ENCODE data around the gene GPR142. TPM values are rescaled to one million over a fixed set of nuclear protein-coding genes. Genes with fewer than 3 reads are reported as not detected.

GPR142 gene
- polyA plus RNA-seq, 3 donors: 0.09 to 0.45 (median 0.31) TPM

DNA sequence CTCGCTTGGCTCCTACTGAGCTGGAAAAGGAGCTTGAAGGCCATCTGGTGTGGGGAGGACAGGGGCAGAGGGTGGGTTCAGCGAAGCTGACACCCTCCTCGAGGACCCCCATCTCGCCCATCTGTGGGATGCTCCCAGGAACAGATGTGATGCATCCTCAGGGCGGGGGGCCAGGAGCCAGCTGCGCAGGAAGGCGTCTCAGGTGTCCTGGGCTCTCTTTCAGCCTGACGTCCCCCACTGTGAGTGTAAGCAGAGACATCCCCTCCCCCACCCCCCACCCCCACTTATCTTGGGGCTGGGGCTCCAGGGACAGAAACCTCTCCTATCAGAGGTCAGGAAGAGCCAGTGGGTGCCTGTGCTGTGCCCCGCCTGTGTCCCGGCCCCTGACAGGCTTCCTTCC is 25.1 kb upstream of the GPR142 start:
- no peak overlapping the region for H3K27ac ChIP-seq (ENCODE audit: low read depth, low read length)
- WGBS, 3 donors: 66 to 83% (median 77%) methylated on average over 10 of the region's 10 CpGs

DNA sequence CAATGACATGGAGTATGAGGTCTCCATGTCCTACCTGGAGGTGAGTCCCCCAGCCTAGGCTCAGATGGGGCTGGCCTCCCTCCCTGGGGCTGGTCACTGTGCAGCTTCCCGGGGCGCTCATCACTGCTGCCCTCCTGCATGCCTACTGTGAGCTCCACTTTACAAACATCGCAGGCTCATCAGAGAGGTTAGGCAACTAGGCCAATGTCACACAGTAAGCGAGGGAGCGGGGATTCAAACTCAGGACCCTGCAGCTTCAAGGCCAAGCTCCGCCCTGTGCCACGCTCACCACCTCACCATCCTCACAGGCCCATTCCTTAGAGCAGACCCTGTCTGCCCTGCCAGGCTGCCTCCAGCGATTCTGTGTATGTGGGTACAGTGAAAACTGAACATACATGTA is 24.2 kb upstream of the GPR142 start:
- 74 to 96% (median 83%) methylated on average over 8 of the region's 8 CpGs for WGBS, 3 donors
- H3K27ac ChIP-seq (ENCODE audit: low read depth, low read length): no peak overlapping the region

DNA sequence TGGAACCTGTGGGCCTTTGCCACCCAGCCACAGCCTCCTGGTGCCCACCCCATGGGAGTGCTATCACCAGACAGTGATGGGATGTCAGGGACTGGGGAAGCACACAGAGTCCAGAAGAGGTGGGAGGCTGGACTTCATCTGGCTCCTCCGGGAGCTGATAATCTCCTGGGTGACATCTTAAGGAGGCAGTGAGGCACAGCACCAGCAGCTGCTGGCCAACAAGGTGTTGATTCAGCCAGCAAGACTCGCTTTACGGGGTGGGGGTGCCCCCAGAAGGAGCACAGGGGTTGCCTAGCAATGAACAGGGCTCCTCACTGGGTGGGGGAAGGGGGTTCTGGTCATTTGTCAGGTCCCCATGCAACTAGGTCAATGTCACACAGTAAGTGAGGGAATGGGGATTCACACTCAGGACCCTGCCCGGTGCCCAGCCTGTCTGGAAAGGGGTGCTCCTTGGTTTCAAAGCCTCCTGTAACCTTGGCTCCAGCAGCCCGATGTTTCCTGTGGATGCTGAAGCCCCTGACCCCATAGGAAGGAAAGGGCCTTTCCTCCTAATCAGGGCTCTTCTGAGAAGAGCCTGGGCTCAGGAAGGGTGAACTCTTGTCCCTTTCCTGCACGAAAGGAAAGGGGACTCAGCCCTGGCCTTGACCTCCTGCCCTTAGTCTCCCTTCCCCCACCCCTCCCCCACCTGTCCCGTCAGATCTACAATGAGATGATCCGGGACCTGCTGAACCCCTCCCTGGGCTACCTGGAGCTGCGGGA is 23.6 kb upstream of the GPR142 start:
- 38 to 62% (median 59%) methylated on average over 9 of the region's 9 CpGs for WGBS, 3 donors
- no peak overlapping the region for H3K27ac ChIP-seq (ENCODE audit: low read depth, low read length)

DNA sequence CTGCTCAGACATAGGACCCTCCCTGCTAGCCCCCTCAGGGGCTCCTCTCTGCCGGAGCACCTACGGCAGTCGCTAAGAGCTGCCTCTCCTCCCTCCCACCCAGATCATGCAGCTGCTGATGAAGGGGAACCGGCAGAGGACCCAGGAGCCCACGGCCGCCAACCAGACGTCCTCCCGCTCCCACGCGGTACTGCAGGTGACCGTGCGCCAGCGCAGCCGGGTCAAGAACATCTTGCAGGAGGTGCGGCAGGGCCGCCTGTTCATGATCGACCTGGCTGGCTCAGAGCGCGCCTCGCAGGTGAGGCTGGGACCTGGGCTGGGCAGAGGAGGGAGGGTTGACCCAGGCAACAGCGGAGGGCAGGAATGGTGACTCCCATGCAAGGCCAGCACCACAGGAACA is 22.6 kb upstream of the GPR142 start:
- 48 to 82% (median 72%) methylated on average over 21 of the region's 21 CpGs for WGBS, 3 donors
- no peak overlapping the region for H3K27ac ChIP-seq (ENCODE audit: low read depth, low read length)

DNA sequence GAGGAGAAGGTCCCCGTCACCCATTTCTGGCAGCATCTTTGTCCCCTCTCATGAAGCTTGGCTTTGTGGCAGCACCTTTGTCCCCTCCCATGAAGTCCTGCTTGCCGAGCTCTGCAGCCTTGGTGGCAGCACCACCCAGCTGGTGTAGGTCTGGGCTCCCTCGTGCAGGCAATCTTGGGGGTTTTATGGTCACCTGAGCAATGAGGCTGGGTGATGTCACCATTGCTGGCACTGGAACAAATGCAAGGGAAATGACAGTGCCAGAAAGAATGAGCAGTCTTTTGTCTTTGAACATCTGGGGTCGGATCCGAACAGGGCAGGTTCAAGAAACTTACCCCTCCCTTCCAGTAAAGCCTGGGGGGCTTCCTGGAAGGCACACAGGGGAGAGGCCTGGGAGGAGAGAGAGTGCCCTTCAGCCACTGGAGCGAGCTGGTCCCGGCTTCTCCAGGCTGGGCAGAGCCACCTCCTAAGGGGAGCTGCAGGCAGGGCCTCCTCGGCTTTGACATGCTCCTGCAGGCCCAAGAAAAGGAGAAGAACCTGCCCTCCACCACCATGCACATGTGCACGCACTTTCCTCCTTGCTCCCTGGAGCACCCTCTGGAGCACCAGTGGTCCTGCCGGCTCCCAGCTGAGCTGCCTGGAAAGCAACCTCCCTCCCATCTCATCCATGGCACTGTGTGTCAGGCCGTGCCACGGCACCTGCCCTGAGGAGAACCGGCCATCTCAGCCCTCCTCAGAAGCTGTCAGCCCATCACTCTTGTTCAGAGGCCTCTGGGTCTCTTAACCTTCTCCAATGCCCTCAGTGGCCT is 21.7 kb upstream of the GPR142 start:
- H3K27ac ChIP-seq (ENCODE audit: low read depth, low read length): no peak overlapping the region
- WGBS, 3 donors: 76 to 83% (median 77%) methylated on average over 13 of the region's 13 CpGs

DNA sequence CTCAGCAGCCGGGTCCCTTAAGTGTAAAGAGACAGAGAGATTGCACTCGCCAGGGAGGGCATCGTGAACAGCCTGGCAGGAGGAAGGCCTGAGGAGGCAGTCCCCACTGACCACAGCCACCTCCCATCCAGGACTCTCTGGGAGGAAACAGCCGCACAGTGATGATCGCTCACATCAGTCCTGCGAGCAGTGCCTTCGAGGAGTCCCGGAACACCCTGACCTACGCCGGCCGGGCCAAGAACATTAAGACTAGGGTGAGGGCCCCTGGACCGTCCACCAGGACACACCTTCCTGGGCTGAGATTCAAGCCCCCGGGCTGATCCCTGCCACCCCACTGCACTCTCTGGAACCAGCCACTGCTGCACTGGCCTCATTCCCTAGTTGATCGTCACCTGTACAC is 19.7 kb upstream of the GPR142 start:
- H3K27ac ChIP-seq (ENCODE audit: low read depth, low read length): no peak overlapping the region
- WGBS, 3 donors: 69 to 78% (median 75%) methylated on average over 13 to 14 of the region's 14 CpGs

DNA sequence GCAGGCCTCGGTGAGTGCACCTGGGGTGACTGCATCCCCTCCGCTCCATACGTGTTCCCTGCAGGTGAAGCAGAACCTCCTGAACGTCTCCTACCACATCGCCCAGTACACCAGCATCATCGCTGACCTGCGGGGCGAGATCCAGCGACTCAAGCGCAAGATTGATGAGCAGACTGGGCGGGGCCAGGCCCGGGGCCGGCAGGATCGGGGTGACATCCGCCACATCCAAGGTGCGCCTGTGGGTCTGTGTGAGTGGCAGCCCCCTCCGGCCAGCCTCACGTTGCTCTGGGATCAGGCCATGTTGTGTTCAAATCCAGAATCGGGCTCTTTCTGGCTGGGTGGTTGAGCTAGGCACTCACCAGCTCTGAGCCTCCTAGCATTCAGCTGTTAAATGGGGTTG is 18.2 kb upstream of the GPR142 start:
- H3K27ac ChIP-seq (ENCODE audit: low read depth, low read length): no peak overlapping the region
- 59 to 72% (median 66%) methylated on average over 19 of the region's 19 CpGs for WGBS, 3 donors

DNA sequence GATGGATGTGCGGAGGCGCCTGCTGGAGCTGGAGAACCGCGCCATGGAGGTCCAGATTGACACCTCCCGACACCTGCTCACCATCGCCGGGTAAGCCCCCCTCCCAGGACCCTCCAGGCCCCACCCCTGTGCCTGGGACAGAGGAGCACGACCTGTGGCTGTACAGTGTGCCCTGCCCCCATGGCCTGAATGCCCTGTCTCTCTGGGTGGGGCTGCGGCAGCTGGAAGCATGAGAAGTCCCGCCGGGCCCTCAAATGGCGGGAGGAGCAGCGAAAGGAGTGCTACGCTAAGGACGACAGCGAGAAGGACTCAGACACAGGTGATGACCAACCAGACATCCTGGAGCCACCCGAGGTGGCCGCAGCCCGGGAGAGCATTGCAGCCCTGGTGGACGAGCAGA is 16.8 kb upstream of the GPR142 start:
- 68 to 82% (median 82%) methylated on average over 19 to 20 of the region's 20 CpGs for WGBS, 3 donors
- no peak overlapping the region for H3K27ac ChIP-seq (ENCODE audit: low read depth, low read length)

DNA sequence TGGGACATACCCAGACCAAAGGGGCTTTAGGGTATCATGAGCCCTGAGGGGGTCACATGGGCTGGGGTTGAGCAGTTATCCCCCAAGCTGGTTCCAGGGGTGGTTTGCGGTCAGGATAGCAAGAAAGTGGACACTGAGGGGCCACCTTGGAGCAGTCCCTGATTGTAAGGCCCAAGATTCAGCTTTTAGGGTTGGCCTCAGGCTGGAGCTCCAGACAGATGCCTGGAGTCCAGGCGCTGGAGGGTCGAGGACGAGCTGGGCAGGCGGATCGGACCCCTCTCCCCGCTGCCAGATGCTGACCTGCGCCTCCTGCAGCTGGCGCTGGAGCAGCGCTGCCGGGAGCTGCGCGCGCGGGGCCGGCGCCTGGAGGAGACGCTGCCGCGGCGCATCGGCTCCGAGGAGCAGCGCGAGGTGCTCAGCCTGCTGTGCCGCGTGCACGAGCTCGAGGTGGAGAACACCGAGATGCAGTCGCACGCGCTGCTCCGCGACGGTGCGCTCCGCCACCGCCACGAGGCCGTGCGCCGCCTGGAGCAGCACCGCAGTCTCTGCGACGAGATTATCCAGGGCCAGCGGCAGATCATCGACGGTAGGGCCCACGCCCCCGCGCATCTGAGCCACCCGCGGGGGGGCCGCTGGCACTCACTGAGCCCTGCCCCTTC is 15.6 kb upstream of the GPR142 start:
- WGBS, 3 donors: 7 to 10% (median 8%) methylated on average over 49 to 55 of the region's 55 CpGs
- no peak overlapping the region for H3K27ac ChIP-seq (ENCODE audit: low read depth, low read length)

DNA sequence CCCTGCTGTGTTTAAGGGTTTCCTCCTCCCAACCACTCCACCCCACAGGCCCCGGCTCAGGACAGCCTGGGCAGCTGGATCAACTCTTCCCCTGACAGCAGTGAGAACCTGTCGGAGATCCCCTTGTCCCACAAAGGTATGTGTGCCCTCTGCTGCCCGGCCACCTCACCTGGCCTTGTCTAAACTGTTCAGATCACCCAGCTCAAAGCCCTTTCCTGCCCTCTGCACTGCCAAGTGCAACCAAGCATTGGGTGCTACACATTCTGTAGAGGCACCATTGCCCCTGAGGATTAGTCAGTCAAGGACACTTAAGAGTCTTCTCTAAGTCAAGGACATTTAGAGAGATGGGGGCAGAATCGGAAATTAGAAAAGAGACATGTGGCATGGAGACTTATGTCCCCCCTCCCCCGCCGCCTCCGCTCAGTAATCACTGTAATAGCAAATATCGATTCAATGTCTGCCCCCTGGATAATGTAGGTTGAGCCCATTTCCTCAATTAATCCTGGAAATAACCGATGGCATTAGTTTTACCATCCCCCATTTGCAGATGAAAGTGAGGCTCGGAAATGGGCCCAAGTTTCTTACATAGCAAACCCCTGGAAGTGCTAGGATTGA is 13.8 kb upstream of the GPR142 start:
- H3K27ac ChIP-seq (ENCODE audit: low read depth, low read length): no peak overlapping the region
- 64 to 73% (median 72%) methylated on average over 10 of the region's 10 CpGs for WGBS, 3 donors

DNA sequence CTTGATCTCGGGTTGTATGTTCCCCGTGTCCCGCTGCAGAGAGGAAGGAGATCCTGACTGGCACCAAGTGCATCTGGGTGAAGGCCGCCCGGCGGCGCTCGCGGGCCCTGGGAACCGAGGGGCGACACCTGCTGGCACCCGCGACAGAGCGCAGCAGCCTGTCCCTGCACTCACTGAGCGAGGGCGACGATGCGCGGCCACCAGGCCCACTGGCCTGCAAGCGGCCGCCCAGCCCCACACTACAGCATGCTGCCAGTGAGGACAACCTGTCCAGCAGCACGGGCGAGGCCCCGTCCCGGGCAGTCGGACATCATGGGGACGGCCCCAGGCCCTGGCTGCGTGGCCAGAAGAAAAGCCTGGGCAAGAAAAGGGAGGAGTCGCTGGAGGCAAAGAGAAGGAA is 13.2 kb upstream of the GPR142 start:
- H3K27ac ChIP-seq (ENCODE audit: low read depth, low read length): no peak overlapping the region
- WGBS, 3 donors: 9 to 13% (median 12%) methylated on average over 28 to 29 of the region's 29 CpGs

DNA sequence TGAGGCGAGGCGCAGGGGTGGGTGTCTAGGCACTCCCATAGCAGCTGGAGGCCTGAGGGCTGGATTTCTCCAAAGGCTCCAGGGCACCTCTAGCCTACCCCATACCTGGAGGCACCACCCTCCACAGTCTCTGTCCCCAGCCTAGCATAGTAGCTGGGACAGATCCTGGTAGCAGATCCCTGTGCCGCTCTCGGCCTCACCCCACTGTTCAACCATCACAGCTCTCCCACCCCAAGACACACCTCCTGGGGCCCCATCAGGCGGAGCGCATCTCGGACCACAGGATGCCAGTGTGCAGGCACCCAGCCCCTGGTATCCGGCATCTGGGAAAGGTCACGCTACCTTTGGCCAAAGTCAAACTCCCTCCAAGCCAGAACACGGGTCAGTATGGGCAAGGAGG is 12.7 kb upstream of the GPR142 start:
- H3K27ac ChIP-seq (ENCODE audit: low read depth, low read length): no peak overlapping the region
- WGBS, 3 donors: 79 to 81% (median 79%) methylated on average over 10 of the region's 10 CpGs

DNA sequence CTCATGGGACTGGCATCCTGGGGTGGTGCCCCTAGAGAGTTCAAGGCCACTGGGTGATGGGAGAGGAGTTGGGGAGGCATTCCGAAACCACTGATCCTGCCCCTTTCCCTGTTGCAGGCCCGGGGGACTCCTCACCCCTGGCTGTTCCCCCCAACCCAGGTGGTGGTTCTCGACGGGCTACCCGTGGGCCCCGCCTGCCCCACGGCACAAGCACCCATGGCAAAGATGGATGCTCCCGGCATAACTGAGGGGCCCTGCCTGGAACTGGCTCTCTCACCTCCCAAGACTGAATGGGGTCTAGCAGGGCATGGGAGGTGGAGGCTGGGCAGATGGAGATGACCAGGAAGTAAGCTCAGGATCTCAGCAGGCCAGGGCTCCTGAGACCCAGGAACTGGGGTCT is 12.2 kb upstream of the GPR142 start:
- H3K27ac ChIP-seq (ENCODE audit: low read depth, low read length): no peak overlapping the region
- WGBS, 3 donors: 68 to 92% (median 83%) methylated on average over 8 of the region's 8 CpGs

DNA sequence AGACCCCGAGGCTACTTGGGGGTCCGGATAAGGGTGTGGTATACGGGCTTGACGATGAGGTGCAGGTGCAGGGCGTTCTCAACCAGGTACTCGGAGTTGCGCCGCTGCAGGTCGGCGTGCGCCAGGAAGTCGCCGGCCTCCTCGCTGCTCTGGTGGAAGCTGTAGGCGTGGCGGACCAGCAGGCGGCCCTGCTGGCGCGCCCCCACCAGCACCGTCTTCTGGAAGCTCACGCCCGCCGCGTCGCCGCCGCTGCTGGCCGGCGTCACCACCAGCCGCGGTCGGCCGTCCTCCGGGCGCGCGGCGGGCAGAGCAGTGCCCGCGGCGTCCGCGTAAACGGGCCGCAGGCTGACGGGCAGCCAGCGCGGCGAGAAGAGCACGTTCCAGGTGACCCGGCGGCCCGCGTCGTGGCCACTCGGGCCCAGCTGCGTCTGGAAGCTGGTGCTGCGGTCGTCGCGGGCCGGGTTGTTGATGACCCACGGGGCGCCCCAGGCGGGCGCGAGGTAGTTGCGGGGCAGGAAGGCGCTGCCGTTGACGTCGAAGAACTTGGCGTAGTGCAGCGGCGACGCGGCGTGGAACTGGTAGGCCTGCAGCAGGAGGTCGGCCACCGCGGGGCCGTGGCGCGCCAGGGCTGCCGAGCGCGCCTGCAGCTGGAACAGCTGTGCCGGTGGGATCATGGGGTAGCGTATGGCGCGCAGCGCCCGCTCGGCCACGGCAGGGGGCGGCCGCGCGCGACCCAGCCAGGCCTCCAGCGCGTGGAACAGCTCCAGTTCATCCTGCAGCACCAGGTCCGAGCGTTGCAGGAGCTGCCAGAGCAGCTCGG is 10.4 kb upstream of the GPR142 start:
- 2% methylated on average over 88 to 105 of the region's 105 CpGs for WGBS, 3 donors
- H3K27ac ChIP-seq (ENCODE audit: low read depth, low read length): no peak overlapping the region

DNA sequence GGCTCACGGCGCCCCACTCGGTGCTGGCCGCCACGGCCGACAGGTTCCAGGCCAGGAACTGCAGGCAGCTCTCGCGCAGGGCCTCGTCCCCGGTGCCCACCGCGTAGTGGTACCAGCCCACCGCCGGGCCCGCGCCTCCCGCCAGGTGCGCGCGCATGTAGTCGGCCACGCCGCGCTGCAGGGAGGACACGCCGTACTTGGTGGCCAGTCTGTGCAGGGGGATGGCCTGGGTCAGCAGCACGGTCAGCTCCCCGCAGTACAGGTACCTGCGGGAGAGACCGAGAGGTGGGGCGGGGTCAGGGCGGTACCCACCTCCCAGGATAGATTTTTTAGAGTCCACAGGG is 9.9 kb upstream of the GPR142 start:
- 21 to 32% (median 21%) methylated on average over 25 to 32 of the region's 32 CpGs for WGBS, 3 donors

DNA sequence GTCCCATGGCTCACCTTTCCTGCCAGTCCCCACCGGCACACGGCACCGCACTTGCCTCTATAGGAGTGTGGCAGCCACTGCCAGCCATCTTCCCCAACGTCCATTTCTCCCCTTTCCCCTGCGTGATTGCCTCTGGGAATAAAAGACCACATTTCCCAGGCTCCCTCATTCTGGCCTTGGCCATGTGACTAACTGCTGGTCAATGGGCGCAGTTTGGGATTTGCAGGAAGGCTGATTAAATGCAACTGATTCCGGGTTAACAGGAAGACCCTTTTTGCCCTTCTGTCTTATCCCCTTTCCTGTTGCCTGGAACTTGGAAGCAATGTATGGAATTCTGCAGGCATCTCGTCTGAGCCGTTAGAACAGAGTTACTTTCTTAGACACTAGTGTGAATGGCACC is 8.6 kb upstream of the GPR142 start:
- WGBS, 3 donors: 75 to 83% (median 76%) methylated on average over 9 of the region's 9 CpGs
- H3K27ac ChIP-seq (ENCODE audit: low read depth, low read length): no peak overlapping the region

More for the DNA sequence above, 9.9 kb upstream of the GPR142 start:
- no peak overlapping the region for H3K27ac ChIP-seq (ENCODE audit: low read depth, low read length)

DNA sequence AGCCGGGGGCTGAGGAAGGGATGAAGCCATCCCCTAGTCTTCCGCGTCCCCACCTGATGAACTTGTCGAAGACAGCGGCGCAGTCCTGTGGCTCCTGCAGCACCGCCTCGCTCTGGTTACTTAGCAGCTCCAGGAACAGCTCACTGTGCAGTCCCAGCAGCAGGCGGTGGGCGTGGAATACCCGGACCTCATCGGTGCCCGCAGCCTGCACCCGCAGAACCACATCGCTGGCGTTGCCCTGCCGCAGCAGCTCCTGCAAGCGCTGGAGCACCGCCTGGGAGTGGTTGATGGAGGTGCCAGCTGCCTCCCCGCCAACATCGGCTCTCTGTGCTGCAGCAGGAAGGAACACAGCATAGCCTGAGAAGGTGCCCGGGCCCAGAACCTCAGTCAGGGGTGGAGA is 7.4 kb upstream of the GPR142 start:
- 90 to 94% (median 94%) methylated on average over 22 of the region's 22 CpGs for WGBS, 3 donors

DNA sequence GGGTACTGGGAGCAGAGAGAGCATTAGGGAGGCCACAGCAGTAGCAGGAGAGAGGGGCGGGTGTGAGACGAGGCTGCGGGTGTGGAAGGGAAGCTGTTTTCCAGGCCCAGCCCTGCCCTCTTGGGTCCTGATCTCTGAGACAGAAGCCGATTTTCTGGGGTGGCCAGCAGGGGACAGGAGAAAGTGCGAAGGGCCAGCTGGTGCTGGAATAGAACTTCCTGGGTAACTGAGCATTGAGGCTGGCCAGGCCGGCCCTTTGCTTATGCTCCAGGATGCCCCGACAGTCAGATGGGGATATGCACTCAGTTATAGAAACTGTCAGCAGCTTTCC is 6.4 kb upstream of the GPR142 start:
- H3K27ac ChIP-seq (ENCODE audit: low read depth, low read length): no peak overlapping the region
- WGBS, 3 donors: 57 to 62% (median 59%) methylated on average over 6 to 7 of the region's 7 CpGs

More for the DNA sequence above, 7.4 kb upstream of the GPR142 start:
- no peak overlapping the region for H3K27ac ChIP-seq (ENCODE audit: low read depth, low read length)

Measured in adipose tissue (tissue), 3 donors.